ENCODE measurements around the gene ASB7.

- no peak for TF ChIP-seq CTCF (IDR thresholded peaks at IDR 0.05; ENCODE audit: insufficient read depth, low read length, poor library complexity, severe bottlenecking)
- no peak for TF ChIP-seq EZH2phosphoT487 (conservative IDR thresholded peaks at IDR 0.05; ENCODE audit: low read length)
These were observed 66.9 kb downstream of the ASB7 start for GRCh38 chr15:100669260-100669659.

Measured in SU-DHL-6 (cell line).